ENCODE measurements around the gene DGLUCY.

Gene DGLUCY

DNA sequence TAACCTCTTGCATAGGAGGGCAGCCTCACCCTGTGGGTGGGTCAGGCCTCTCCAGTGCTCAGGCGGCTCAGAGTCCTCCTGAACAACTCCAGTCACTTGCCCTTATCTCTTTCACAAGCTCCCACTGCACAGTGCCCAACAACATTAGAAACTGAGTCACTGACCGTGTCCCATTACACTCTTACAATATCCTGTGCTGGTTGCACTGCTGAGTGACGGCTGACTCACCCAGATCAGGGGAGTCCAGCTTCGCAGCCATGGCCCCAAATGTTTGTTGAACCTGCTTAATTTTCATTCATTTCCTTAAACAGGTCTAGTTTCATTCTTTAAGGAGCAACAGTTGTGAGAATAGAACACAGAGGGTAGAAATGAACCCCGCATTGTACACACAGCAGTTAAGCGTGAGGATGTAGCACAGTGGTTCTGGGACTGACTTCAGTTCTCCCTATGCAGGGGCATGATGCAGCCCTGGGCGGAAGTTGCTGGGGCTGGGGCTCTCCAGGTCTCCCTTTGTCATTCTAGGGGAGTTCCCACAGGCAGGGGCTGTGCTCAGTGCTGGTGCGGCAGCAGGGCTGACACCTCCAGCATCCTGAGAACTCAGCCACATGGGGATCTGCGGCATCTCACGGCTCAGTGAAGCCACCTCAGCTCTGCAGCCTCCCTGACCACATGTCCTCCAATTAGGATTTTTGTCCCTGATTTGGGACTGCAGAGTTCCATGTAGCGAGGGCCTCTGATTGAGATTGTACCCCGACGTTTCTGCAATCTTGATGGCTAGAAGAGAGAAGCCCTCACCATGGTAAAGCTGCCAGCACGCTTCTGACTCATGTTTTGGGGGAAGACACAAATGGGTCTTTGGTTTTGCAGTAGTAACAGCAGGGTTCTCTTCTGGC, 114.5 kb downstream of the DGLUCY start:
- peak overlapping the region; percentile 64 for H3K27ac ChIP-seq
- DNase-seq (ENCODE audit: low spot score), result peak; percentile 36
- POLR2A ChIA-PET (ENCODE audit: low non-redundant PET), result no interaction called here
- TF ChIP-seq, protein P1, sequence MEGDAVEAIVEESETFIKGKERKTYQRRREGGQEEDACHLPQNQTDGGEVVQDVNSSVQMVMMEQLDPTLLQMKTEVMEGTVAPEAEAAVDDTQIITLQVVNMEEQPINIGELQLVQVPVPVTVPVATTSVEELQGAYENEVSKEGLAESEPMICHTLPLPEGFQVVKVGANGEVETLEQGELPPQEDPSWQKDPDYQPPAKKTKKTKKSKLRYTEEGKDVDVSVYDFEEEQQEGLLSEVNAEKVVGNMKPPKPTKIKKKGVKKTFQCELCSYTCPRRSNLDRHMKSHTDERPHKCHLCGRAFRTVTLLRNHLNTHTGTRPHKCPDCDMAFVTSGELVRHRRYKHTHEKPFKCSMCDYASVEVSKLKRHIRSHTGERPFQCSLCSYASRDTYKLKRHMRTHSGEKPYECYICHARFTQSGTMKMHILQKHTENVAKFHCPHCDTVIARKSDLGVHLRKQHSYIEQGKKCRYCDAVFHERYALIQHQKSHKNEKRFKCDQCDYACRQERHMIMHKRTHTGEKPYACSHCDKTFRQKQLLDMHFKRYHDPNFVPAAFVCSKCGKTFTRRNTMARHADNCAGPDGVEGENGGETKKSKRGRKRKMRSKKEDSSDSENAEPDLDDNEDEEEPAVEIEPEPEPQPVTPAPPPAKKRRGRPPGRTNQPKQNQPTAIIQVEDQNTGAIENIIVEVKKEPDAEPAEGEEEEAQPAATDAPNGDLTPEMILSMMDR (conservative IDR thresholded peaks at IDR 0.05; ENCODE audit: low read depth), result no peak
- CTCF ChIA-PET, result no interaction called here

DNA sequence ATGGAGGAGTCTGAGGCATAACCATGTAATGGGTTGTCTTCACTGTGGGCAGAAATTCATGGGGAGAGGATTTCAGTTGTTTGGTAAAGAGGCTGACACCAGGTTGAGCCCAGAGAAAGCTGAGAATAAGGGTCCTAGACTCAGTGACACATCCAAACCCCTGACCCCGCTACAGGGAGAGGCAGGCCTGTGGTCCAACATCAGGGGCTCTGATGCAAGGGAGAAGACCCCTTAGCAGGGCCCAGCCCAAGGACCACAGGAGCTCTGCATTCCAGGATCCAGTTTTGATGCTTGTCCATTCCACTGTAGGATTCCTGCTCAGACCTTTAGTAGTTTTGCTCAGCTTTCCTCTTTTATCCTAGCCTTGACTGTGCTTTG, 115.1 kb downstream of the DGLUCY start:
- peak overlapping the region; percentile 64; the same call in 1 of the 2 replicates for H3K27ac ChIP-seq
- no peak for DNase-seq (ENCODE audit: low spot score)
- TF ChIP-seq, protein P1 (conservative IDR thresholded peaks at IDR 0.05; ENCODE audit: low read depth), result no peak
- ChIA-PET POLR2A (ENCODE audit: low non-redundant PET) (no interaction called here), CTCF (interaction anchor here (0.6 kb wide), 1 partner anchor 58 kb away, joined by 3 read pairs; no protein-coding TSS in a partner anchor)

DNA sequence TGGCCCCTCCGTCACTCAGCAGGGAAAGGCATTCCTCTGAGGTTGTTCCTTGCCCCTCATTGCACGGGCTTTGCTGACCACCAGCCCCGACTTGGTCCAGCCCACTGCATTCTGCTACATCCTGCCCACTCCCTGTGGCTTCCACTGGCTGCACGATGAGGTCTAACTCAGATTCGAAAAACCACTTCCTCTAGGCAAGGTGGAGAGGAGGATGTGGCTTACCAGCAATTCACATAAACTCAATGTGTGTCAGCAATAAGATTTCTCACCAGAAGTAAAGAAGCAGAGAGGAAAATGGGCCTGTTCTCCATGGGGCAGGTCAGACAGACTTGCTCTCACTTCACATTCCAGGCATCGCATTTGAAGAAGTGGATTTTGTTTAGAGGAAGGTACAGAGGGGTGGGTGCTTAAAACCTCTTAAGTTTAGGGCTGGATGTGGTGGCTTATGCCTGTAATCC, 115.9 kb downstream of the DGLUCY start:
- CTCF ChIA-PET, result interaction anchor here (0.6 kb wide), 1 partner anchor 57 kb away, joined by 3 read pairs; no protein-coding TSS in a partner anchor
- no peak for DNase-seq (ENCODE audit: low spot score)
- H3K27ac ChIP-seq, result no peak overlapping the region
- POLR2A ChIA-PET (ENCODE audit: low non-redundant PET), result no interaction called here
- TF ChIP-seq, protein P1 (conservative IDR thresholded peaks at IDR 0.05; ENCODE audit: low read depth), result no peak

DNA sequence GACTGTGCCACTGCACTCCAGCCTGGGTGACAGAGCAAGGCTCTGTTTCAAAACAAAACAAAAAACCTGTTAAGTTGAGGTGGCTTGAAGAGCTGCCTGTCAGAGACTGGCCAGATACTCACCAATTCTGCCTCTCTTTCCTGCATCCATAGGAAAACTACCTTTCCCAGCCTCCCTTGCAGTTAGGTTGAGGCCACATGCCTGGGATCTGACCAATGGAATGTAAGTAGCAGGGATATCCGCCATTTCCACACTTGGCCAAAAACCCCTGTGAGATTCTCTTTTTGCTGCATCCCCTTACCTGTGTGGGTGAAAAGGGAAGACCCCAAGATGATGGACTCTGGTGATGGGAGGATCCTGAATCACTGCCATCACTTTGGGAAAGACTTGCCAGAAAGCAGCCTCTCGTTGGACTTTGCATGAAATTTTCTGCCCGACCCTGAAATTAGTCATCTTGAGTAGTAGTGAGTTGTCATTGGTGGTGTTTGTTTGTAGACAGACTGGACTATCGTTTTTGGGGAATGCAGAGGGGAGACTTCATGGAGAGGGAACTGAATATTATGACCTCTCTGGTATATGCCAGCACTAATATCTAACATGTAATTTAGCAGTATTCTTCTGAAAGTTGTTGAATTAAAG, 116.6 kb downstream of the DGLUCY start:
- TF ChIP-seq, protein P1 (conservative IDR thresholded peaks at IDR 0.05; ENCODE audit: low read depth), result no peak
- no peak overlapping the region for H3K27ac ChIP-seq
- CTCF ChIA-PET, result no interaction called here
- DNase-seq (ENCODE audit: low spot score), result no peak
- POLR2A ChIA-PET (ENCODE audit: low non-redundant PET), result no interaction called here

DNA sequence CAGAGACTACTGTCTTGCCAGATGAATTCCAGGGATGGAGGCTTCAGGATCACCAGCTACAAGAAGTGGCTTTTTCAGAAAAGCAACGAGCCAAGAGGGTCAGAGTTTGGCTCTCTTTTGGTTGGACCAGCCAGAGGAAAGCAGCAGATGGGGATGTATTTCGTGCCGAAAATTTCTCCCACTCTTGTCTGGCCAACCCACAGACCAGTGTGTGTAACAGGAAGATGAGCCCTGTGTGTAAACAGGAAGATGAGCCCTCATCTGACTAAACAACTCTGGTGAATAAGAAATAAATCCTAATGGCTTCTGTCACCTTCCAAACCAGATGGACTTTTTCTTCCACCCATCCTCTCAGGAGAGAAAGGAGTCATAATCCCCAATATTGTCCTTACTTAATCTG, 117.6 kb downstream of the DGLUCY start:
- TF ChIP-seq, protein P1 (conservative IDR thresholded peaks at IDR 0.05; ENCODE audit: low read depth), result no peak
- POLR2A ChIA-PET (ENCODE audit: low non-redundant PET), result no interaction called here
- no peak overlapping the region for H3K27ac ChIP-seq
- DNase-seq (ENCODE audit: low spot score), result no peak
- CTCF ChIA-PET, result no interaction called here

DNA sequence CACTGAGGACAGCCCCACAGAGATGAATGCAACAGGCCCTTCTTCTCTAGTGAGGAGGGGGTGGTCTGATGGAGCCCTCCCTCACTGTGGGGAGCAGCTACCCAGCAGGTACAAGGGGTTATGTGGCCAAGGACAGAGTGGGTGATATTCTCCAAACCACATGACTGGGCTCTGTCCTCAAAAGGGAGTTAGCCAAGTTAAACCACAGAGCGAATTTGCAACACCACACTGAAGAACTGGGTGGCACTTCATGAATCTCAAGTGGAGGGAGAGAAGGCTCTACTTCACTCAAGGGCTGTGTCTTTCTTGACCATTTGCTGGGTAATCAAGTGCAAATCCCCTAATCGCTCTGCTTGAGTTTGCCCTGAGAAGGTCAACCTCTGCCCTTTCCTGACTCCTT, 118.2 kb downstream of the DGLUCY start:
- TF ChIP-seq, protein P1 (conservative IDR thresholded peaks at IDR 0.05; ENCODE audit: low read depth), result no peak
- DNase-seq (ENCODE audit: low spot score), result no peak

More for the DNA sequence above, 118.2 kb downstream of the DGLUCY start:
- ChIA-PET POLR2A (ENCODE audit: low non-redundant PET) (no interaction called here), CTCF (no interaction called here)
- H3K27ac ChIP-seq, result no peak overlapping the region

Measured in RWPE1 (cell line).